Daoy (cell line): ENCODE results near the gene B3GALT4. TPM values are rescaled to one million over a fixed set of nuclear protein-coding genes. Genes with fewer than 3 reads are reported as not detected.
A peak's percentile ranks its signal among the peaks of the same experiment; 100 is the strongest.
"Not testable (repeated sequence)": the region's sequence is repeated elsewhere in the genome, so short reads cannot be mapped to it uniquely, and the experiment has no call there.

ENCODE experiments used
- DNase-seq: peaks from one replicate; pipeline ENCODE4 v3.0.0-alpha.2; 2015; ENCODE audit warnings: low read depth
- total RNA-seq: library from RNA; depleted of rRNA; stranded (reverse); fragments of >200 nt; shearing (Covaris generic); gene quantifications from 2 replicates; pipeline ENCODE4 v1.2.3, GENCODE V29; 2014; rRNA removed

The B3GALT4 gene
- total RNA-seq: 0.40 and 1.9 TPM in 2 replicates

DNA sequence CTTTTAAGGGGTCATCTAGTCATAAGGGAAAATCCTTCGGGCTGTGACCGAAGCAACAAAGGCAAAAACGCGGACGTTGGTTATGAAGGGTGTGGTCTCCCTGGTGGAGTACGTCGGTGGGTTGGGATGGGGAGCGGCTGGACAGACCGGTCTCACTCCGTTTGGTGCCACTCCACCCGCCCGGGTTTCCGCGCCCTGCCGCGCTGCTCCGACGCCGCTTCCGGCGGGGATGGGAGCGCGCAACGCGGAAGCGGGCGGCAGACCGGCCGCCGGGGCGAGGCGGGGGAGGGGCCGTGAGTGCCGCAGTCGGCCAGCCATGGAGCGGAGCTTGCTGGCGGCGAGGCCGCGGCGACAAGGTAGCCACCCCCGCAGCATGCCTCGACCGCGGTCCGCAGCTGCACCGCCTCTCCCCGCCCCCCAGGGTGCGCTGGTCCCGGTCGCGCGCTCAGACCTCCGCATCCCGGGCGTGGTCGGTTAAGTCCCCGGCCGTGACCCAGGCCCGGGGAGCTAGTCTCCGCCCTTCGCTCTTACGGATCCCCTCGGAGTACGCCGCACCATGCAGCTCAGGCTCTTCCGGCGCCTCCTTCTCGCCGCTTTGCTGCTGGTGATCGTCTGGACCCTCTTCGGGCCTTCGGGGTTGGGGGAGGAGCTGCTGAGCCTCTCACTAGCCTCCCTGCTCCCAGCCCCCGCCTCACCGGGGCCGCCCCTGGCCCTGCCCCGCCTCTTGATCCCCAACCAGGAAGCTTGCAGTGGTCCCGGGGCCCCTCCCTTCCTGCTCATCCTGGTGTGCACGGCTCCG lies at the start of gene B3GALT4:
B3GALT4 (plus strand) TSS at position 260 of the 799 bp plus-strand sequence; CDS start at position 557, 297 bp downstream.
- peak; percentile 93 for DNase-seq

DNA sequence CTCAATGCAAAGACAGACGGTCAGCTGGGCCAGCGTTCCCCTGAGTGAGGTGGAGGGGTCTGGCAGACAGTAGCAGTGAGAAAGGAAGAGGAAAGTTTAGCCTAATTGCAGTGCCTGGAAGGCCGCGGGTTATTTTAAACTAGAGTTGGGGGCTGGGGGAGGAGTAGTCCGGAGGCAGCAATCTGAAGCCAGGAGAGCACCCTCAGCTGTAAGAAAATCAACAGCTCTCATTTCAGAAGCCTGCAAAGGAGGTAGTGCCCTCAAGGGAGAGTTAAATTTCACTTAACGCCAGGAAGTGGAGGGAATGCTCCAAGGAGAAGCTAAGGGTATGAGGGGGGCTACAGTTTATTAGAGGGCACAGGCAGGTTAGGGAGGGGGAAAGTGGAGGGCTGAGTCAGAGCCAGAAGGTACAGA lies 41.7 kb upstream of the B3GALT4 start:
- DNase-seq: no peak

DNA sequence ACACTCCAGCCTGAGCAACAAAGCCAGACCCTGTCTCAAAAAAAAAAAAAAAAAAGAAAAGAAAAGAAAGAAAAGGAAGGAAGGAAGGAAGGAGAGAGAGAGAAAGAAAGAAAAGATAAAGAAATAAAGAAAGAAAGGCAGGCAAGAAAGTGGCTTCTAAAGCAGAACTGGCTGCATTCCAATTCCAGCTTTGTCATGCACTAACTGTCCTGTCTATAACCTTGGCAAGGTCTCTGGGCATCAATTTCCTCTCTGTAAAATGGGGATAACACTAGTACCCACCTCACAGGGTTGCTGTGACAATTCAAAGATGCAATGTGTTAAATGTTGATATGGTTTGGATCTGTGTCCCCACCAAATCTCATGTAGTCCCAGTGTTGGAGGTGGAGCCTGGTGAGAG lies 40.6 kb upstream of the B3GALT4 start:
- no peak for DNase-seq

DNA sequence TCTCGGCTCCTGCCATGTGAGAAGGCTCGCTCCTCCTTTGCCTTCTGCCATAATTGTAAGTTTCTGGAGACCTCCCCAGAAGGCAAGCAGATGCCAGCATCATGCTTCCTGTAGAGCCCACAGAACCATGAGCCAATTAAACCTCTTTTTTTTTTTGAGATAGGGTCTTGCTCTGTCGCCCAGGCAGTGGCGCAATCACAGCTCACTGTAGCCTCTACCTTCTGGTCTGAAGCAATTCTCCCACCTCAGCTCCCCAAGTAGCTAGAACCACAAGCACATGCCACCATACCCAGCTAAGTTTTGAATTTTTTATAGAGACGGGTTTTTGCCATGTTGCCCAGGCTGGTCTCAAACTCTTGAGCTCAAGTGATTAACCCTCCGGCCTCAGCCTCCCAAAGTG lies 40.1 kb upstream of the B3GALT4 start:
- DNase-seq: no peak

DNA sequence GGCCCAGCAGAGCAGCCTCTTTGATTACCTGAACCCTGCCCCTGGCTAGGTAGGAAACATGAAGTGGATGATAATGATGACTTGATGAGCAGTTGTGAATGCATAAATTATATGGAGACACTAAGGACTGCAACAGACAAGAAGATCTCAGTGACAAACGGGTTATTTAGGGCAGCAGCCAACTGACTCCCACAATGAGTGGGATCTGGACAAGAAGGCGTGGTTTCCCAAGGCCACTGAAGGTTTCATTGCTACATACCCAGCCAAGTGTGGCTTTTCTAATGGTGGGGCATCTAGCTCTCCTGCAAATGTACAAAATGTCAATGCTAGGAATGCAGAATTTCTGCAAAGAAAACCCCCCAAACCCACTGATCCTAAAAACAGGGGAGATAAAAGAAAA lies 39.2 kb upstream of the B3GALT4 start:
- DNase-seq: no peak

DNA sequence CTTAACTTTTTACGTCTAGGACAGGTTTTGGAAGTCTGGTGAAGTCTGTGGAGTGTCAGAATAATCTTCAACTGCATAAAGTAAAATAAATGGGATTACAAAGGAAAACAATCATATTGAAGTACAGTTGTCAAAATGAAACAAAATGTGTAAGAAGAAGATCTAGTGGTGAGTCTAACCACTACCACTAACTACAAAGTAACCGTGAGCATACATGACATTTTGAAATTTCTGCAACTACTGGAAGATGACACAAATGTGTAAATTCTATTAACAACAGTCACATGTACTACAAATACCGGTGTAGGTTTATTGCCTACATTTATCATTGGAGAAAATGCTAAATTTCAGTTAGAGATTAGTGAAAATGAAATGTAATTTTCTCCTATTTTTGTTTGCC lies 35.0 kb upstream of the B3GALT4 start:
- DNase-seq: no peak

DNA sequence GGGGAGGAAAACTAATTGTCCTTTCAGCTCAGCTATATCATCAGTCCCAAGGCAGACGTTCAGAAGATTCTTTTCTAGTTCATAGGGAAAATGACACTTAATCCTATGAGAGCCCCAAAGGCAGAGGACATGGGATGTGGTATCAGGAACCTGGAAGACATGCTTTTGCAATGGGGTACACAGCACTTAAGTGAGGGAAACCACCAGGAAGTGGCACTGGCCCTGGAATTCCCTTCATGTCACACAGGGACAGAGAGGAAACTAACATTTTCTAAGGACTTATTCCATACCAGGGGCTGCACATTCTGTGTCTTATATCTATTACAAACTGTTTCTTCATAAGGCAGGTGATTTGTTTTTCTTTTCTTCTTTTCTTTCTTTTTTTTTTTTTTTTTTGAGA lies 33.4 kb upstream of the B3GALT4 start:
- DNase-seq: no peak

DNA sequence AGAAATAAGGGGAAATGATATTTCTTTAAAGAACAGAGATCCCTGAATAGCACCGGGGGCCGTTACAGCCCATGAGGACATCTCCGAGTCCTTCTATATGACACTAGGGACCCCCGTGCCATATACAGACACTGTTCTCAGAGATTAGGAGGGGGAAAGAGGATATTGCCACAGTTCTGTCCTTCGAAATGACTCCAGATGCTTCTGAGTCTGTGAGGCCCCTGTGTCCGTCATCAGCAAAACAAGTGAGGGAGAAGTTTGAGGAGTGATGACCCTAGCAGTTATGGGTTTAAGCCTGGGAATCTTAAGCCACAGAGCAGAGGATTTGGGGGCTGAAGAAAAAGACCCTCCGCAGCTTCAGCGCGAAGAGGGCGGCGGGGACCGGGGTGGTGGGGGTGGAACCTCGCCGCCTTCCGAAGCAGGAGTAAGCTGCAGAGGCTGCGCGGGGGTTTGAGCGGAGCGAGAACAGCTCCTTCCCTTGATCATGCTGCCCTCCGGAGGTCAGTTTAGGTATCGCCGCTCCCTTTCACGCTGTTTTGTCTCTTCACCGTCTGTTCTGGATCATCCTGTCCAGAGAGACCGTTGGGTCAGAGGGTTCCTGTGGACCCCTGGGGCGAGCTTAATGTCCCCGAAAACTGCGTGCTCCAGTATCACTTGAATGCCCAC lies 28.8 kb upstream of the B3GALT4 start:
- DNase-seq: peak; percentile 93

DNA sequence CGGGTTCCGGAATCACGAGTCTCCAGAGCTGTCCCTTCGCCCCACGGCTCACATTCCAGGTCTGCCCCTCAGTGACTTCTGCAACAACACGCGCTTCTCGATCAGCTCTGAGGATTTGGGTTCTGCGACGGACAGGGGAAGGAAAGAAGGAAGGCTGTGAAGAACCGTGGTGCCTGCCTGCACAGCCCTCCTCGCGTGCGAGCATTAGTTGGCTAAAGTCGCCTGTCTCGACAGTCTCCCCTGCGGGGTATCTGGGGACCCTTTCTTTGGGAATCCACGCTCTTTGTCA lies 28.3 kb upstream of the B3GALT4 start:
- DNase-seq: peak; percentile 76

- DNase-seq: peak; percentile 100
Observed at GRCh38 chr6:33248932-33249731, 27.8 kb upstream of the B3GALT4 start.

DNA sequence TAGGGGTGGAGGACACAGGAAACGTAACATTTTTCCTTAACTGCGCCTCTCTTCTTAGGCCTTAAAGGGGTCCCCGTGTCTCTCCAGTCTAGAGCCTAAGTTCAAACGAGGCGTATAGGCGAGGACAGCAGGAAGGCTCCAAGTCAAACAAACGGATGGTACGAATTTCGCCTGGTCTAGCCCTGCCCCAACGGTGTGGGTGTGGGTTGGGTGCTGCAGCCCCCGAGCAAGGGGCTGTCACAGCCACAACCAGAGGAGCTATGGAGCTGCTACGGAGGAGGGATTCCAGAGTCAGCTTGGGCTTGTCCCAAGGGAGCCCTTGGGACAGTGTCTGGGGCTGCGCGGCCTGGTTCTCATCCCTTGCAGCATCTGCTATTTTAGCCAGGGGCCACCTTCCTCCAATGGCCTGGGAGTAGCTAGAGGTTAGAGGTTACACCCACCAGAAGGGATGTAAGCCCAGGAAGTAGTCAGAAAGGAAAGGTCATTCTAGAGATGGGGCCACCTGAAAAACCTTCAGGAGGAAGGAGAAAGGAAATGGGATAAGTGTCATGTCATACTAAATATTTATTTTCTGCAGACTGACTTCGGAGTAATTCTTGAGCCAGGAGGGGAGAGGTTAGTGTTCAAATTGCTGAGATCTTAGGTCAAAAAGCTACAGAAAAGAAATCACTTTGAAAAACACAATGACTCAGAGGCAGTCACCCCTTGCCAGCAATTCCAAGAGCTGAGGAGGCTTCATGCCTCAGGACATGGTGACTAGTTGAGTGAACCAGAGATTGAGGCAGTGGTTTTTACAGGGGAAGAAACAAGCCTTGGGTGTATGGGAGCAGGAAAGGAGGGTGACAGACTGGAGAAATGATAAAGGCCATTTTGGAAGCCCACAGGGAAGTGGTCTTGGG lies 26.9 kb upstream of the B3GALT4 start:
- DNase-seq: peak; percentile 82

DNA sequence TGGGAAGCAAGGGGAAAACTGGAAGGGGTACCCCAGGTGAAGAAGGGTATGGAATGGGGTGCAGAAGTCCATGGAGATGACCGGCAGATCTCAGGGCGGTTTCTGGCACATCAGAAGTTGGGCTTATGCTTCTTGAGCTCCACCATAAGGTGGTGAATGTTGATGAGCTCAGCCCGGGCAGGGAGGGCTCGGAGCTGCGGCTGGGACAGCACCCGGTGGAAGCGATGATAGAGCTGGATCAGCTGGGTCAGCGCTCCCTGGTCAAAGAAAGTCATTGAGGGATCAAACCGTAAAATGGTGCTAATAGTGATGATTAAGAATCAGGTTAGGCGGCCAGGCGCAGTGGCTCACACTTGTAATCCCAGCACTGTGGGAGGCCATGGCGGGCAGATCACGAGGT lies 26.2 kb upstream of the B3GALT4 start:
- no peak for DNase-seq

- DNase-seq: no peak
Observed at GRCh38 chr6:33251395-33252012, 25.4 kb upstream of the B3GALT4 start.

DNA sequence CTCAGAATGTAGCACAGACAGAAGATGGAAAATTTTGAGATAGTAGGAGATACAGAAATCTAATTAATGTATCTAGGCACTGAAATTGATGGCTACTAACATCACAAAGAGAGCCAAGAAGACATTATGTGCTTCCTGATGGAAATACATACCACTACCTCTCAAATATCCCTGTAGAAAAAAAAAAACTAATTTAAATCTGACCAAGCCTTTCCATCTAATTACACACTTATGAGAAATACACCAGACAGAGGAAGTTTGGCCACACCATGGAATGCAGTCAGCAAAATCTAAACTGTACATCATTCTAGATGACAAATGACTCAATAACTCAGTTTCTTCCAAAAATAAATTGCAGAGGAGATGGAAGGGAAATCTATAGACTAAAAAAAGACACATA lies 24.2 kb upstream of the B3GALT4 start:
- no peak for DNase-seq

DNA sequence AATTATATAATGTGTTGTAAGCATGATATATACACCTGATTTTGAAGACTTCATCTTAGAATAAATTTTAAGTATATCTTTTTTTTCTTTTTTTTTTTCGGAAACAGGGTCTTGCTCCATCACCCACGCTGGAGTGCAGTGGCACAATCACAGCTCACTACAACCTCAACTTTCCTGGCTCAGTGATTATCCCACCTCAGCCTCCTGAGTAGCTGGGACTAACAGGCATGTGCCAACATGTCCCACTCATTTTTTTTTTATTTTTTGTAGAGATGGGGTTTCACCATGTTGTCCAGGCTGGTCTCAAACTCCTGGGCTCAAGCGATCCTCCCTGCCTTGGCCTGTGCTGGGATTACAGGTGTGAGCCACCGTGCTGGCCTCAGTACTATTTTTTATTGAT lies 22.3 kb upstream of the B3GALT4 start:
- no peak for DNase-seq

- no peak for DNase-seq
Observed at GRCh38 chr6:33259032-33259431, 17.9 kb upstream of the B3GALT4 start.

GRCh38 chr6:33262490-33262889 lies 14.4 kb upstream of the B3GALT4 start:
- DNase-seq: not testable (repeated sequence)

- DNase-seq: no peak
Observed at GRCh38 chr6:33264015-33264414, 12.9 kb upstream of the B3GALT4 start.

DNA sequence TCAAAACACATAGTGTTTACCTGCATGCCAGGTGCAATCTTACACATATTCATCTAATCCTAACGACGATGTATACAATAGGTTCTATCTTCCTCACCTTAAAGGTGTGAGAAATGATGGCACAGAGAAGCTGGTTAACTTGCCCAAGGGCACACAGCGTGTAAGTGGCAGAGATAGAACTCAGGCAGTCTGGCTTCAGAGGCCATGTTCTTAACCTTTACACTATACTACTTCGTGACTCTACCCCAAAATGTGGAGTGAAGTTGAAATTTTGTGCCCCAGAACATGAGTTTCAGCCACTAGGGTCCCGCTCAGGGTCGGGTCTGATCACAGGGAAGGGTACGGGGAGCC lies 5.8 kb upstream of the B3GALT4 start:
- DNase-seq: no peak

DNA sequence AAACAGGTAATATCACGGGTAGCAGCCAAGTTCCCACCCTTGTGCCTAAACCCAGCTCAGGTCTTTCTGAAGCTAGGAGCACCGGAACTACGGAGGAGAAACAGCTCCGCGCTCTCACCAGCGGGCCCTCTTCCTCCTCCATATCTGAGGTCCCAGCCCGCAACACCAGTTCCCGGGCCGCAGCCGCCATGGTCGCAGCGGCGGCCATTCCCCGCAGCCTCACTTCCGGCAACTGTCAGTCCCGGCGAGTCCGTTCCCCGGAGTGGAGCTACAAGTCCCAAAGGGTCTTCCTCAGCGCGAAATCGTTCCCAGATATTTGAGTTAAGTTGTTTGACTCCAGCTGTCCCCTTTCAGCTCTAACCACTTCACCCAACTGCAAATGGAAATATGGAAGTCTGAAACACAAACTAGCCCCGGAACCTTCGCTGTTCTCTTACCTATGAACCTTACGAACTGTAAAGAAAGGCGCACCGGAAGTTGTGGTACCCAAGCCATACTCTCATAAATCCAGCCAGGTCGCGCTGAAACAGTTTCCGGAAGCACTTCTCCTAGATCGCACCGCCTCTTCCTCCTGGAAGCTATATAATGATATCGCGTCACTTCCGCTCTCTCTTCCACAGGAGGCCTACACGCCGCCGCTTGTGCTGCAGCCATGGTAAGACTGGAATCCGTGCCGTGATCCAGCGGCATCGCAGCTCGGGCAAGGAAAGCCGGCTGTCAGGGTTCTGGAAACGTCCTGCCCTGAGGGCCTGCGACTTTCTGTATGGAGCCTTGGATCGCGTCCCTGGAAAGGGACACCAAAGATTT lies 5.3 kb upstream of the B3GALT4 start, which contains the start of the genes RPS18 and VPS52:
RPS18 (plus strand) TSS at position 608 of the 807 bp plus-strand sequence; CDS start at position 653, 45 bp downstream.
VPS52 (minus strand) TSS at position 409 of the 807 bp plus-strand sequence; CDS start at position 208, 201 bp downstream.
- peak; percentile 99 for DNase-seq
